ENCODE results near the gene OR1D5. TPM values are rescaled to one million over a fixed set of nuclear protein-coding genes. Genes with fewer than 3 reads are reported as not detected.

OR1D5 gene
- polyA plus RNA-seq, 1 of the 3 experiments (the other 2 are of a cell fraction): not detected

DNA sequence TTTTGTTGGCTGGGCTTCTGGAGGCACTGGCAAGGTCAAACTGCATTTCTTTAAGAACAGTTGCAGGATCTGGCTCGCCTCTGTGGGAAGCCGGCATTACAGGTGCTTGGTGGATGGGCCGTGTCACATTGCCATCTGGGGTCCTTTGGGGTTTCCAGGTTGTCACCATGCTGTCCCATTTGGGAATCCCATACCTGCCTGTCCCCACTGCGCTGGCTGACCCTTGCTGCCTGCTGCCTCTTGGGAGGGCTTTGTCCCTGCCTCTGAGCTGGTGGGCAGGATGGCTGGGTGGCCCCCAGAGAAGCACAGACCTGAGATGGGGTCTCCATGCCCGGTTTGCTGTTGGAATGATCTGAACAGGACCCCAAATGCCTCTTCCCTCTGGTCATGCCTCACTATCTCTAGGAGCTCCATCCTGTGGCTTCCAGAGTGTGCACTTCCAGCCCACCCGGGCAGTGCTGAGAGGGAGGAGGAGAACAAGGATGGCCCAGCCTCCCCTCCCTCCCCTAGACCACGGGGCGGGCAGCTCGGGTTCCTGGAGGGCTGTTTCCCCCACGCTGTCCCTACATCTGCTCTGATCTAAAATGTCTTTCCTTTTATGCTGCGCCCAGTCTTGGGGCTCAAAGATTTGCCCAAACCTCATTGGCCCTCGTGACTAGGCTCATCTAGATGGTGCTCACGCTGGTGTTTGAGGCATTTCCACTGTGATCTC lies 28.0 kb downstream of the OR1D5 start:
- H4K20me1 ChIP-seq (ENCODE audit: insufficient read depth): no peaks in the 10 kb centered on the region
- no peaks in the 10 kb centered on the region for H3K9me3 ChIP-seq
- H3K4me2 ChIP-seq: no peak overlapping the region
- TF ChIP-seq YY1 (IDR thresholded peaks at IDR 0.05; ENCODE audit: low read depth) (no peak), FOSL2 (IDR thresholded peaks at IDR 0.05; ENCODE audit: borderline replicate concordance, low read depth) (no peak), EP300 (IDR thresholded peaks at IDR 0.05; ENCODE audit: borderline replicate concordance in 1 of 2, low read depth in 1 of 2, low read length in 1 of 2) (no peak), MXI1 (IDR thresholded peaks at IDR 0.05; ENCODE audit: low read depth, low read length) (no peak), RAD21 (IDR thresholded peaks at IDR 0.05; ENCODE audit: low read length) (no peak), POLR2AphosphoS5 (IDR thresholded peaks at IDR 0.05; ENCODE audit: low read depth, low read length) (no peak), ELF1 (IDR thresholded peaks at IDR 0.05) (no peak), TCF12 (IDR thresholded peaks at IDR 0.05) (no peak)
- TF ChIP-seq, protein P1, sequence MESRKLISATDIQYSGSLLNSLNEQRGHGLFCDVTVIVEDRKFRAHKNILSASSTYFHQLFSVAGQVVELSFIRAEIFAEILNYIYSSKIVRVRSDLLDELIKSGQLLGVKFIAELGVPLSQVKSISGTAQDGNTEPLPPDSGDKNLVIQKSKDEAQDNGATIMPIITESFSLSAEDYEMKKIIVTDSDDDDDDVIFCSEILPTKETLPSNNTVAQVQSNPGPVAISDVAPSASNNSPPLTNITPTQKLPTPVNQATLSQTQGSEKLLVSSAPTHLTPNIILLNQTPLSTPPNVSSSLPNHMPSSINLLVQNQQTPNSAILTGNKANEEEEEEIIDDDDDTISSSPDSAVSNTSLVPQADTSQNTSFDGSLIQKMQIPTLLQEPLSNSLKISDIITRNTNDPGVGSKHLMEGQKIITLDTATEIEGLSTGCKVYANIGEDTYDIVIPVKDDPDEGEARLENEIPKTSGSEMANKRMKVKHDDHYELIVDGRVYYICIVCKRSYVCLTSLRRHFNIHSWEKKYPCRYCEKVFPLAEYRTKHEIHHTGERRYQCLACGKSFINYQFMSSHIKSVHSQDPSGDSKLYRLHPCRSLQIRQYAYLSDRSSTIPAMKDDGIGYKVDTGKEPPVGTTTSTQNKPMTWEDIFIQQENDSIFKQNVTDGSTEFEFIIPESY (IDR thresholded peaks at IDR 0.05; ENCODE audit: borderline replicate concordance, low read depth): no peak
- TF ChIP-seq, protein P2, sequence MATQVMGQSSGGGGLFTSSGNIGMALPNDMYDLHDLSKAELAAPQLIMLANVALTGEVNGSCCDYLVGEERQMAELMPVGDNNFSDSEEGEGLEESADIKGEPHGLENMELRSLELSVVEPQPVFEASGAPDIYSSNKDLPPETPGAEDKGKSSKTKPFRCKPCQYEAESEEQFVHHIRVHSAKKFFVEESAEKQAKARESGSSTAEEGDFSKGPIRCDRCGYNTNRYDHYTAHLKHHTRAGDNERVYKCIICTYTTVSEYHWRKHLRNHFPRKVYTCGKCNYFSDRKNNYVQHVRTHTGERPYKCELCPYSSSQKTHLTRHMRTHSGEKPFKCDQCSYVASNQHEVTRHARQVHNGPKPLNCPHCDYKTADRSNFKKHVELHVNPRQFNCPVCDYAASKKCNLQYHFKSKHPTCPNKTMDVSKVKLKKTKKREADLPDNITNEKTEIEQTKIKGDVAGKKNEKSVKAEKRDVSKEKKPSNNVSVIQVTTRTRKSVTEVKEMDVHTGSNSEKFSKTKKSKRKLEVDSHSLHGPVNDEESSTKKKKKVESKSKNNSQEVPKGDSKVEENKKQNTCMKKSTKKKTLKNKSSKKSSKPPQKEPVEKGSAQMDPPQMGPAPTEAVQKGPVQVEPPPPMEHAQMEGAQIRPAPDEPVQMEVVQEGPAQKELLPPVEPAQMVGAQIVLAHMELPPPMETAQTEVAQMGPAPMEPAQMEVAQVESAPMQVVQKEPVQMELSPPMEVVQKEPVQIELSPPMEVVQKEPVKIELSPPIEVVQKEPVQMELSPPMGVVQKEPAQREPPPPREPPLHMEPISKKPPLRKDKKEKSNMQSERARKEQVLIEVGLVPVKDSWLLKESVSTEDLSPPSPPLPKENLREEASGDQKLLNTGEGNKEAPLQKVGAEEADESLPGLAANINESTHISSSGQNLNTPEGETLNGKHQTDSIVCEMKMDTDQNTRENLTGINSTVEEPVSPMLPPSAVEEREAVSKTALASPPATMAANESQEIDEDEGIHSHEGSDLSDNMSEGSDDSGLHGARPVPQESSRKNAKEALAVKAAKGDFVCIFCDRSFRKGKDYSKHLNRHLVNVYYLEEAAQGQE (IDR thresholded peaks at IDR 0.05; ENCODE audit: low read depth, low read length): no peak
- TF ChIP-seq, protein P3, sequence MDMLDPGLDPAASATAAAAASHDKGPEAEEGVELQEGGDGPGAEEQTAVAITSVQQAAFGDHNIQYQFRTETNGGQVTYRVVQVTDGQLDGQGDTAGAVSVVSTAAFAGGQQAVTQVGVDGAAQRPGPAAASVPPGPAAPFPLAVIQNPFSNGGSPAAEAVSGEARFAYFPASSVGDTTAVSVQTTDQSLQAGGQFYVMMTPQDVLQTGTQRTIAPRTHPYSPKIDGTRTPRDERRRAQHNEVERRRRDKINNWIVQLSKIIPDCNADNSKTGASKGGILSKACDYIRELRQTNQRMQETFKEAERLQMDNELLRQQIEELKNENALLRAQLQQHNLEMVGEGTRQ (IDR thresholded peaks at IDR 0.05; ENCODE audit: borderline replicate concordance, low read depth, low read length): no peak
- TF ChIP-seq, protein P4, sequence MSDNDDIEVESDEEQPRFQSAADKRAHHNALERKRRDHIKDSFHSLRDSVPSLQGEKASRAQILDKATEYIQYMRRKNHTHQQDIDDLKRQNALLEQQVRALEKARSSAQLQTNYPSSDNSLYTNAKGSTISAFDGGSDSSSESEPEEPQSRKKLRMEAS (IDR thresholded peaks at IDR 0.05; ENCODE audit: low read depth): no peak
- TF ChIP-seq, protein P5, sequence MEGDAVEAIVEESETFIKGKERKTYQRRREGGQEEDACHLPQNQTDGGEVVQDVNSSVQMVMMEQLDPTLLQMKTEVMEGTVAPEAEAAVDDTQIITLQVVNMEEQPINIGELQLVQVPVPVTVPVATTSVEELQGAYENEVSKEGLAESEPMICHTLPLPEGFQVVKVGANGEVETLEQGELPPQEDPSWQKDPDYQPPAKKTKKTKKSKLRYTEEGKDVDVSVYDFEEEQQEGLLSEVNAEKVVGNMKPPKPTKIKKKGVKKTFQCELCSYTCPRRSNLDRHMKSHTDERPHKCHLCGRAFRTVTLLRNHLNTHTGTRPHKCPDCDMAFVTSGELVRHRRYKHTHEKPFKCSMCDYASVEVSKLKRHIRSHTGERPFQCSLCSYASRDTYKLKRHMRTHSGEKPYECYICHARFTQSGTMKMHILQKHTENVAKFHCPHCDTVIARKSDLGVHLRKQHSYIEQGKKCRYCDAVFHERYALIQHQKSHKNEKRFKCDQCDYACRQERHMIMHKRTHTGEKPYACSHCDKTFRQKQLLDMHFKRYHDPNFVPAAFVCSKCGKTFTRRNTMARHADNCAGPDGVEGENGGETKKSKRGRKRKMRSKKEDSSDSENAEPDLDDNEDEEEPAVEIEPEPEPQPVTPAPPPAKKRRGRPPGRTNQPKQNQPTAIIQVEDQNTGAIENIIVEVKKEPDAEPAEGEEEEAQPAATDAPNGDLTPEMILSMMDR (IDR thresholded peaks at IDR 0.05): no peak
- TF ChIP-seq, protein P6, sequence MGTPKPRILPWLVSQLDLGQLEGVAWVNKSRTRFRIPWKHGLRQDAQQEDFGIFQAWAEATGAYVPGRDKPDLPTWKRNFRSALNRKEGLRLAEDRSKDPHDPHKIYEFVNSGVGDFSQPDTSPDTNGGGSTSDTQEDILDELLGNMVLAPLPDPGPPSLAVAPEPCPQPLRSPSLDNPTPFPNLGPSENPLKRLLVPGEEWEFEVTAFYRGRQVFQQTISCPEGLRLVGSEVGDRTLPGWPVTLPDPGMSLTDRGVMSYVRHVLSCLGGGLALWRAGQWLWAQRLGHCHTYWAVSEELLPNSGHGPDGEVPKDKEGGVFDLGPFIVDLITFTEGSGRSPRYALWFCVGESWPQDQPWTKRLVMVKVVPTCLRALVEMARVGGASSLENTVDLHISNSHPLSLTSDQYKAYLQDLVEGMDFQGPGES (IDR thresholded peaks at IDR 0.05; ENCODE audit: low read depth, low read length): no peak
- TF ChIP-seq, protein P7, sequence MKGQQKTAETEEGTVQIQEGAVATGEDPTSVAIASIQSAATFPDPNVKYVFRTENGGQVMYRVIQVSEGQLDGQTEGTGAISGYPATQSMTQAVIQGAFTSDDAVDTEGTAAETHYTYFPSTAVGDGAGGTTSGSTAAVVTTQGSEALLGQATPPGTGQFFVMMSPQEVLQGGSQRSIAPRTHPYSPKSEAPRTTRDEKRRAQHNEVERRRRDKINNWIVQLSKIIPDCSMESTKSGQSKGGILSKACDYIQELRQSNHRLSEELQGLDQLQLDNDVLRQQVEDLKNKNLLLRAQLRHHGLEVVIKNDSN (IDR thresholded peaks at IDR 0.05; ENCODE audit: borderline replicate concordance, low read depth): no peak
- no peaks in the 10 kb centered on the region for H3K79me2 ChIP-seq (ENCODE audit: insufficient read depth)
- H3F3A ChIP-seq (replicated peaks; ENCODE audit: insufficient read depth): peaks cover 5% of the 10 kb centered on the region
- H3K27me3 ChIP-seq (ENCODE audit: insufficient read depth): no peaks in the 10 kb centered on the region
- POLR2A ChIA-PET: interaction anchor here (1.5 kb wide), 1 partner anchor 13 kb away, joined by 3 read pairs; no protein-coding TSS in a partner anchor
- no peak overlapping the region for H3K27ac ChIP-seq (ENCODE audit: low read depth in 2 of 2, low read length in 1 of 2)
- H3K9ac ChIP-seq: no peak overlapping the region
- H3K9me2 ChIP-seq: no peaks in the 10 kb centered on the region
- peaks cover 0 to 3% of the 10 kb centered on the region in 2 experiments; a peak in 1 of 4 replicates for H3K4me1 ChIP-seq (ENCODE audit: control insufficient read depth in 1 of 2, insufficient read depth in 2 of 2, low read depth in 1 of 2, low read length in 1 of 2)
- H3K4me3 ChIP-seq (ENCODE audit: low read depth in 2 of 2, low read length in 1 of 2): no peak overlapping the region
- H2AFZ ChIP-seq (ENCODE audit: low read depth): no peak overlapping the region
- WGBS (ENCODE audit: low lambda C conversion rate): 92% methylated on average over 7 of the region's 13 CpGs
- no peak for DNase-seq
- CTCF ChIA-PET: interaction anchor here (0.6 to 3.2 kb wide), 6 partner anchors 13 to 623 kb away, joined by 3 to 18 read pairs (median 4); no protein-coding TSS in a partner anchor
- H3K36me3 ChIP-seq (replicated peaks in 1 of 2; ENCODE audit: control insufficient read depth in 1 of 2, insufficient read depth in 2 of 2, low read length in 1 of 2): peaks cover 5 to 8% of the 10 kb centered on the region in 2 experiments

Data from SK-N-SH (cell line).